GM19324 (cell line): ENCODE data around the gene DHX30.

Source experiments
- ATAC-seq: cut with Tn5 transposase; IDR thresholded peaks from one replicate; pipeline ENCODE4 v1.9.1; 2021; ENCODE audit warnings: mild to moderate bottlenecking, moderate library complexity; ENCODE audit not compliant: unreplicated experiment, low FRiP score

DHX30 gene

DNA sequence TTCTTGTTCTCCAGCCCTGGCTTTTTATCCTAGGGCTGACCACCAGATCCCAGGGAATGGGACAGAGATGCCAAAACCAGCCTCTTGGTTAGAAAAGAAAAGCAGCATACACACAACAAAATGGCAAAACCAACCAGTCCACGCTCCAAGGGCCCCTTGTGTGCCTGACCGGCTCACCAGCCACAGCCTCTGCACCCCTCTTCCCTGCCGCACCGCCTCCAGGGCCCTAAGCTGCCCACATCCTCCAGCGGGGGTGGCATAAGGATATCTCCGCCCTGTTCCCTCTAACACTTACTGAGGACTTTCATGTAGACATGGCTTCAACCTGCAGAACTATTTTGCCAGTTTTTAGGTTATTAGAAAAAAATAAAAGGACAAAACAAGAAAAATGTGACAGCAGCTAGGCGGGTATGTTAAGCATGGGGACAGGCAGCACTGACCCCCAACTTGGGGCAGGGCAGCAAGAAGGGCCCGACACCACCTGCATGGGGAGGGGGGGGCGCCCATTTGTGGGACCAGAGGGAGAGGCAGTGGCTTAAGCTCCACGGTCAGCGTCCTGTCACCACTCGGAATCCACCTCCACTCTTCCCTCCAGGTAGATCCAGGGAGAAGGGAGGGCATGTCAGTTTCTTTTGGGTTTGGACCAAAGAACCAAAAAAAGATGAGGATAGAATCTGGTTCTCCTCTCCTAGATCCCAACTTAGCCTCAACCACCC lies 49.1 kb downstream of the DHX30 start:
- no peak for ATAC-seq

- ATAC-seq, result no peak
Measured at GRCh38 chr3:47852604-47853602, 50.0 kb downstream of the DHX30 start.

DNA sequence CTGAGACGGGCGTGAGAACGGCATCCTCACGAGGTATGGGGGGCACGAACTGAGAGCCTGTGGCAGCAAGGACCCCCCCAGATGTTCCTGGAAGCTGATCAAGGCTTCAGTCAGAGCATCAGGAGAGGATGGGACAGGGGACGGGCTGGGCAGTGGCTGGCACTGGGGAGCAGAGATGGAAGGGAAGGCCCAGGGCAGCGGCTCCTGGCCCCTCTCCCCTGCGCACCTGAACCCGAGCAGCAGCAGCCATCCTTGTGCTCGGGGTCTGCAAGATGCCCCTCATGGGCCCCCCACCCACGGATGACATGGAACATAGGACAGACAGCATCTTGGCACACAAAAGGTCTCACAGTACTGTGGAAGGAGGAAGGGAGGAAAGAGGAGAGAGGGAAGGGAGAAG lies 51.3 kb downstream of the DHX30 start:
- ATAC-seq, result no peak

- no peak for ATAC-seq
Measured at GRCh38 chr3:47854720-47855455, 52.0 kb downstream of the DHX30 start.

- ATAC-seq, result no peak
Measured at GRCh38 chr3:47855461-47856383, 52.8 kb downstream of the DHX30 start.

DNA sequence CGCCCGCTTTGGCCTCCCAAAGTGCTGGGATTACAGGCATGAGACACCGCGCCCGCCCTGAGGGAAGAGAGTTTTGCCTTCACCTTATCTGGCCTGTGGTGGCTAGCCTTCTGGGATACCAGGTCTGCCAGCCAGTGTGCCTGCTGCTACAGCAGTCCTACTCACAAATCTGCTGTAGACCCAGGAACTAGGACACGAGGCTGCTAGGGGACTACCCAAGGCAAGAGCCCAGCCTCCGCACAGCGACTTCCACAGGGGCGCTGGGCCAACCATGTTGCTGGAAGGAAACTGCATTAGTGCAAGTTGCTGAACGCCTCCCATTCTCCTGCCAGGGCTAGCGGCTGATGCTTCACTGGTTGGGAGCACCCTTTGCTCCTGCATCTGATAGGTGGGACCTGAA lies 53.7 kb downstream of the DHX30 start:
- ATAC-seq, result no peak

DNA sequence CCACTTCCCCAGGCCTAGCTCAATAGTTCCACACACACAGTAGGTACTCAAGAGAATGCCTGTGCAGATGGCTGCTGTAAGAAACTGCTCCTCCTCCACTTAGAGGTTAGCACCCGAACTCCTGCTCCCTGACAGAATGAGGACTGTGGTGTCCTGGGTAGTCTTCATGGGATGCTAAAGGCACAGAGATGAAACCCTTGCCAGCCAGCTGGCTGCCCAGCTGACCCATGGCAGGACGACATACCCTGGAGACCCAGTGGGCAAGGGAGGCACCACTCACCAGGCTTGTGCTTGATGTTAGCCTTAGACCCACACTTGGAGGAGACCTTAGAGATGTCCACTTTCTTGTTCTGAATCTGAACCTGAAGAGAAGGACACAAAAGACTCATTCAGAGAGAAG lies 54.2 kb downstream of the DHX30 start:
- ATAC-seq, result no peak

- ATAC-seq, result no peak
Measured at GRCh38 chr3:47859956-47860605, 57.1 kb downstream of the DHX30 start.

GRCh38 chr3:47863391-47864128 lies 60.6 kb downstream of the DHX30 start:
- ATAC-seq, result no peak

- ATAC-seq, result no peak
Measured at GRCh38 chr3:47865192-47865591, 62.3 kb downstream of the DHX30 start.

GRCh38 chr3:47867451-47868044 lies 64.6 kb downstream of the DHX30 start:
- ATAC-seq, result no peak

- ATAC-seq, result no peak
Measured at GRCh38 chr3:47868306-47868705, 65.4 kb downstream of the DHX30 start.

DNA sequence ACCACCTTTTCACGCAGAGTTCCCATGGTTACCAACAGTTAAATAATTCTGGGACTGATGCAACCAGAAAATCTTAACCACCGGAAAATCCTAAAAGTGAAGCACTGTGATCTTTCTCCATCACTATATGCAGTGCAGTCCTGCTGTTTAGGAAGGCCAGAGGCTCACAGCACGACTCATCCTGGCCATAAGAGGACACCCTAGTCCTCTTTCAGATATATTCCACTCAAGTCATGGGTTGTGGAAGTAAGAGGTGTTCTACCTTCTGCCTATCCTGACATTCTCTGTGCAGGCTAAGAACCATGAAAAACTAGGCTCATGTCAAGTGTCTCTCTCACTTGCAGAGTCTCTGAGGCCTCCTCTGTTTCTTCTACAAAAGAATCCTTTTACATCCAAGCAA lies 67.2 kb downstream of the DHX30 start:
- no peak for ATAC-seq

- no peak for ATAC-seq
Measured at GRCh38 chr3:47870702-47871260, 67.8 kb downstream of the DHX30 start.

- ATAC-seq, result no peak
Measured at GRCh38 chr3:47871389-47871788, 68.5 kb downstream of the DHX30 start.

DNA sequence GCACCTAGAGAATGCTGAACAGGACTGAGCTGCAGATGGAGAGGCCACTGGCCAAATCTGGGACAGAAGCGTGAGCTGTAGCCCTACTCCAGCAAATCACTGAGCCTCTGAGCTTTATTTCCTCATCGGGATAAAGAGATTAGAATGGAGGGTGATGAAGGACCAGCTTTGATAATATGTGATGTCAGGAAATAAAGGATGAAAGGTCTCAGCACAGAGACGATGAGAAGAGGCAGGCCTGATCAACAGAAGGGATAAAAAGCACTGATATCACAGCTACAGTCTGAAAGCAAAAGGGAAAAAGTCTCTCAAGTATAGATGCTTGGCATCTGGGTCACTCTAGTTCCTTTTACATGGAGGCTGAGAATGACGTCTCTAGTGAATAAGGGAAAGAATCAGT lies 70.0 kb downstream of the DHX30 start:
- no peak for ATAC-seq

DNA sequence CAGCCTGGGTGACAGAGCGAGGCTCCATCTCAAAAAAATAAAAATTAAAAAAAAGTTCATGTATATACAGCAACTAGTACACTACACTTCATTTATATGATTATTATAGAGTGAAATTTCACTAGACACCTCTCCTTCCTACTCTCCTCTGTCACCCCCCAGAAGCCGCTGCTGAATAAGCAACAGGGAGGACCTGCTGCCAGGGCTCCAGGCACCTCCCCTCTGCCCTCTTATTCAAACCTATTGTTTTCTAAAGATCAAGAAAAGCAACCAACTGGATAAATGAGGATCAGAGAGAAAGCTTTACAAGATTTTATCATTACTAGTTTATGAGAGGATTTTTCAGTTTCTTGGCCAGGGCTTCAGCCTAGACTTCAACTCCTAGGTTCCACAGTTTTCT lies 71.5 kb downstream of the DHX30 start:
- ATAC-seq, result no peak

DNA sequence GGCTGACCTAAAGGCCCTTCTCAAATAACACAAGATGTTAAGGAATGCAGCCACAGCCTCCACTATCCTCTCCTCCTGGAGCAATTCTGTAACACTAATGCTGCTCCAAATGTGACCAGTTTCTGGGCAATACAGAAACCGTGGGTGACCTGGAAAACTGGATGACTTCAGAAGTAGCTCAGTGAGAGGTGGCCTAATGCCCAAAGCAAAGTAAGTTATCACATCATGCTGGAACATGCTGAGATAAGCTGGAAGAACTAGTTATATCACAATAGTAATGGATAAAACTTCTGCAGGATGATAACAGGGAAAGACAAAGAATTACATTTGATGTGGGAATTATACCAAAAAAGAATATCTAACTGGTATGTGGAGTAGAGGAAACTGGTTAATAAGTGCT lies 72.0 kb downstream of the DHX30 start:
- no peak for ATAC-seq
